ENCODE results near the gene CDH24. TPM values are rescaled to one million over a fixed set of nuclear protein-coding genes. Genes with fewer than 3 reads are reported as not detected.

CDH24 gene
- total RNA-seq, 3 donors from 2014 or later, result 2.7 to 4.8 (median 4.4) TPM

DNA sequence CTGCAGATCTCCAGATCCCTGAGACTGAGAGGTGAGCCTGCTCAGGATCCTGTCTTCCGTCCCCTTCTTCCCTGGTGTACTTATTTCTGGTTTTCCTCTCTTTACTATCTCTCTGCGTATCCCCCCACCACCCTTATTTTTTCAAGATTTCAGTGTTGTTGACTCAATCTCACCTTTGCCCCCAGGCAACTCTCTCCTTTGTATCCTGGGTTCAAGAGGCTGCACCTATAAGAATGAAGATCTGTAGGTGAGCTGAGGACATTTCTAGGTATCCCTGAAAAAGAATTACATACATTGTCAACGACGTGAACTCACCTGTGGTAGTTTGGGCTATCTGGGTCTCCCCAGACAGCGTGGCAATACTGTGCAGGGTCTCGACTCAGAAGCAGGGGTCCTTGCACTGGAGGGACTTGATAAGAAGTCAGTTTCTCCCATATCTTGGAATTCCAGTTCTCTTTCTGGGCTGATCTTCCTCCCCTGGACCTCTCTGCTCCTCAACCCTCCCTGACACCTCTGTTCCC, 46.8 kb upstream of the CDH24 start:
- Histone ChIP-seq H3K4me3 (no peak overlapping the region), H3K9me3 (no peaks in the 10 kb centered on the region), H3K36me3 (ENCODE audit: low read depth) (no peaks in the 10 kb centered on the region), H3K4me1 (ENCODE audit: low read depth) (no peaks in the 10 kb centered on the region)
- ATAC-seq (no peak), DNase-seq (no peak)
- no peak for TF ChIP-seq CTCF (IDR thresholded peaks at IDR 0.05)
- intact Hi-C loops (cut with DNase I, micrococcal nuclease), result no loop called here

DNA sequence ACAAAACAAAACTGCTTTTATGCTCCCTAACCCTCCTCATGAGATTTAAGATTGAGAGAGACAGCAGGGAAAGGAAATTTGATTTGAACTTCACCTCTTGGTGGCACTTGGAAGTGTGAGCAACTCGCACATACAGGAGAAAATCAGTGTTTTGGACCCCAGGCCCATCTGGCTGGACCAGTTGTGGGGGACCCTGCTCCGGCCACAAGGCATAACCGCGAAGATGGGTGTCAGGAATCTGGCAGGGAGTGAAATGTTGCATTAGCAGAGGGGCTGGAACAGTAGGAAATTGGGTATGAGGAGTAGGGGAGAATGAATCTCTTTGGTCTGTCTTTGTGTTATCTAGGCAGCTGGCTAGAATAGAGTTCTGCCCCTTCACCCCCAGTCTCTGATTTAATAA, 46.3 kb upstream of the CDH24 start:
- intact Hi-C loops (cut with DNase I, micrococcal nuclease), result no loop called here
- no peak for DNase-seq
- no peak for TF ChIP-seq CTCF (IDR thresholded peaks at IDR 0.05)
- H3K36me3 ChIP-seq (ENCODE audit: low read depth), result no peaks in the 10 kb centered on the region
- no peak overlapping the region for H3K4me3 ChIP-seq
- H3K9me3 ChIP-seq, result no peaks in the 10 kb centered on the region
- no peaks in the 10 kb centered on the region for H3K4me1 ChIP-seq (ENCODE audit: low read depth)
- no peak for ATAC-seq

GRCh38 chr14:23102801-23103200, 45.5 kb upstream of the CDH24 start:
- H3K4me1 ChIP-seq (ENCODE audit: low read depth), result no peaks in the 10 kb centered on the region
- no peak overlapping the region for H3K4me3 ChIP-seq
- TF ChIP-seq CTCF (IDR thresholded peaks at IDR 0.05), result no peak
- H3K9me3 ChIP-seq, result no peaks in the 10 kb centered on the region
- intact Hi-C loops (cut with DNase I, micrococcal nuclease), result no loop called here
- H3K36me3 ChIP-seq (ENCODE audit: low read depth), result no peaks in the 10 kb centered on the region
- DNase-seq (no peak), ATAC-seq (no peak)

GRCh38 chr14:23101986-23102625, 44.8 kb upstream of the CDH24 start:
- intact Hi-C loops (cut with DNase I, micrococcal nuclease), result no loop called here
- no peak for DNase-seq
- H3K36me3 ChIP-seq (ENCODE audit: low read depth), result no peaks in the 10 kb centered on the region
- no peak overlapping the region for H3K4me3 ChIP-seq
- peaks cover 6% of the 10 kb centered on the region for H3K4me1 ChIP-seq (ENCODE audit: low read depth)
- TF ChIP-seq CTCF (IDR thresholded peaks at IDR 0.05), result no peak
- H3K9me3 ChIP-seq, result no peaks in the 10 kb centered on the region
- no peak for ATAC-seq

- no peak for TF ChIP-seq CTCF (IDR thresholded peaks at IDR 0.05)
- Histone ChIP-seq H3K9me3 (no peaks in the 10 kb centered on the region), H3K4me3 (no peak overlapping the region), H3K4me1 (ENCODE audit: low read depth) (peaks cover 13% of the 10 kb centered on the region), H3K36me3 (ENCODE audit: low read depth) (no peaks in the 10 kb centered on the region)
- no peak for ATAC-seq
- intact Hi-C loops (cut with DNase I, micrococcal nuclease), result no loop called here
- DNase-seq, result no peak
Observed at GRCh38 chr14:23101213-23101970, 44.1 kb upstream of the CDH24 start.
